Keratinocyte (primary cell): ENCODE measurements around the gene SMC2. TPM values are rescaled to one million over a fixed set of nuclear protein-coding genes. Genes with fewer than 3 reads are reported as not detected.

Experiments used
- DNase-seq: peaks from one replicate; pipeline ENCODE4 v3.0.0-alpha.2; 2011; ENCODE audit warnings: low read depth, missing footprints, low spot score
- FAIRE-seq: peaks from 2 replicates; lab custom pipeline; 2011; peaks lifted over from hg19 to GRCh38; lab: Jason Lieb, UNC
- H2AFZ ChIP-seq: 2 replicates; pipeline ENCODE4 v1.6.0; 2012; ENCODE audit warnings: low read length, control low read depth, inconsistent platforms; ENCODE audit not compliant: control insufficient read depth
- H3K27ac ChIP-seq: 2 replicates; pipeline ENCODE4 v1.5.1; 2011; ENCODE audit warnings: low read length; ENCODE audit not compliant: control insufficient read depth, insufficient read depth
- H3K27me3 ChIP-seq: 3 replicates; pipeline ENCODE4 v1.6.0; 2011; ENCODE audit warnings: low read length; ENCODE audit not compliant: control insufficient read depth, insufficient read depth; ENCODE audit errors: extremely low read depth
- H3K36me3 ChIP-seq, 2 experiments: 2 replicates in 1 of 2; 3 replicates in 1 of 2; pipeline ENCODE4 v1.5.1; 2011; ENCODE audit warnings: low read length in 2 of 2, mild to moderate bottlenecking in 1 of 2; ENCODE audit not compliant: control insufficient read depth in 2 of 2, insufficient read depth in 2 of 2; ENCODE audit errors: extremely low read depth in 1 of 2
- H3K4me1 ChIP-seq: 3 replicates; pipeline ENCODE4 v1.5.1; 2011; ENCODE audit warnings: low read length; ENCODE audit not compliant: control insufficient read depth, insufficient read depth; ENCODE audit errors: extremely low read depth
- H3K4me2 ChIP-seq: 3 replicates; pipeline ENCODE4 v1.6.0; 2011; ENCODE audit warnings: low read depth, low read length; ENCODE audit not compliant: control insufficient read depth, insufficient read depth; ENCODE audit errors: extremely low read depth
- H3K4me3 ChIP-seq, 3 experiments: fragments of 200-600 bp in 1 of 3; sonication (generic) in 1 of 3; 2 replicates in 2 of 3; 3 replicates in 1 of 3; pipeline ENCODE4 v1.5.1; 2011 to 2016; ENCODE audit warnings: low read length in 3 of 3, mild to moderate bottlenecking in 3 of 3, control low read depth in 2 of 3, inconsistent platforms in 1 of 3, low read depth in 1 of 3, mixed read lengths in 1 of 3, mixed run types in 1 of 3, moderate library complexity in 1 of 3; ENCODE audit not compliant: control insufficient read depth in 2 of 3, insufficient read depth in 2 of 3; ENCODE audit errors: extremely low read depth in 1 of 3
- H3K79me2 ChIP-seq: 2 replicates; pipeline ENCODE4 v1.6.0; 2012; ENCODE audit warnings: low read length; ENCODE audit not compliant: control insufficient read depth, insufficient read depth
- H3K9ac ChIP-seq: 3 replicates; pipeline ENCODE4 v1.6.0; 2011; ENCODE audit warnings: low read length; ENCODE audit not compliant: control insufficient read depth, insufficient read depth; ENCODE audit errors: extremely low read depth
- H3K9me1 ChIP-seq: 3 replicates; pipeline ENCODE4 v1.6.0; 2011; ENCODE audit warnings: low read length; ENCODE audit not compliant: control insufficient read depth, insufficient read depth; ENCODE audit errors: extremely low read depth
- H3K9me3 ChIP-seq: 2 replicates; pipeline ENCODE4 v1.5.1; 2012; ENCODE audit warnings: low read depth, low read length; ENCODE audit not compliant: control insufficient read depth
- H4K20me1 ChIP-seq: 3 replicates; pipeline ENCODE4 v1.6.0; 2011; ENCODE audit warnings: low read length; ENCODE audit not compliant: control insufficient read depth, insufficient read depth; ENCODE audit errors: extremely low read depth
- CTCF ChIP-seq, 3 experiments: IDR thresholded peaks in 1 of 3; conservative IDR thresholded peaks in 1 of 3; optimal IDR thresholded peaks in 1 of 3; 2 replicates in 2 of 3; 3 replicates in 1 of 3; pipeline versions ENCODE3 to v1.5.1; 2011; ENCODE audit warnings: low read length in 3 of 3, mild to moderate bottlenecking in 3 of 3, moderate library complexity in 2 of 3, control low read depth in 1 of 3, inconsistent platforms in 1 of 3; ENCODE audit not compliant: insufficient read depth in 2 of 3; ENCODE audit errors: extremely low read depth in 1 of 3
- EZH2 ChIP-seq: IDR thresholded peaks from one replicate; pipeline ENCODE4 v1.6.1; 2012; ENCODE audit warnings: inconsistent platforms, mild to moderate bottlenecking, low read length, moderate library complexity
- dilution Hi-C: fragments of 300-500 bp; cut with MboI; formaldehyde crosslinking; loops from one replicate; pipeline ENCODE4 v1.7.0; 2020; ENCODE audit warnings: low sequenced_read_pairs; ENCODE audit not compliant: extremely low pct_ligation_motif_present
- polyA plus RNA-seq, 5 experiments: library from polyadenylated mRNA; depleted of rRNA in 3 of 5; stranded (reverse) in 3 of 5; stranded (forward) in 1 of 5; unstranded in 1 of 5; fragments of >200 nt; gene quantifications; 1 replicate in 1 of 5; 2 replicates in 3 of 5; 3 replicates in 1 of 5; pipeline versions ENCODE4 v1.2.1 to v1.2.3, GENCODE V29; 2011 to 2012; ENCODE audit warnings: missing spikeins in 2 of 5, low read depth in 1 of 5, low replicate concordance in 1 of 5

SMC2 gene
- polyA plus RNA-seq, 1 donor (not counting 4 experiments of a cell fraction or from before 2014, with no cell fraction given), result 13.9 TPM

GRCh38 chr9:104177003-104177611, 83.0 kb downstream of the SMC2 start:
- TF ChIP-seq EZH2, result no peak
- TF ChIP-seq CTCF (optimal IDR thresholded peaks at IDR 0.05 in 1 of 3, IDR thresholded peaks at IDR 0.05 in 1 of 3, conservative IDR thresholded peaks at IDR 0.05 in 1 of 3; ENCODE audit: extremely low read depth in 1 of 3, insufficient read depth in 2 of 3, low read length in 3 of 3), result peak in 2 of 3 experiments; percentile 46 to 58
- peak; percentile 23 for FAIRE-seq
- dilution Hi-C loops, result no loop called here
- no peaks in the 10 kb centered on the region for H3K27me3 ChIP-seq
- no peaks in the 10 kb centered on the region for H3K36me3 ChIP-seq
- no peak overlapping the region for H3K27ac ChIP-seq
- no peak overlapping the region for H3K9ac ChIP-seq
- no peak overlapping the region for H3K4me3 ChIP-seq
- no peaks in the 10 kb centered on the region for H3K9me1 ChIP-seq
- no peak for DNase-seq
- H3K4me2 ChIP-seq, result no peak overlapping the region
- no peak overlapping the region for H2AFZ ChIP-seq
- H4K20me1 ChIP-seq, result no peaks in the 10 kb centered on the region
- no peaks in the 10 kb centered on the region for H3K79me2 ChIP-seq
- no peaks in the 10 kb centered on the region for H3K9me3 ChIP-seq
- H3K4me1 ChIP-seq, result no peaks in the 10 kb centered on the region

- H3K9me3 ChIP-seq, result no peaks in the 10 kb centered on the region
- H3K4me2 ChIP-seq, result no peak overlapping the region
- H3K27ac ChIP-seq, result no peak overlapping the region
- no peak for FAIRE-seq
- no peak for TF ChIP-seq CTCF (optimal IDR thresholded peaks at IDR 0.05 in 1 of 3, IDR thresholded peaks at IDR 0.05 in 1 of 3, conservative IDR thresholded peaks at IDR 0.05 in 1 of 3; ENCODE audit: extremely low read depth in 1 of 3, insufficient read depth in 2 of 3, low read length in 3 of 3)
- no peak for TF ChIP-seq EZH2
- no peak for DNase-seq
- H3K4me3 ChIP-seq, result no peak overlapping the region
- H3K79me2 ChIP-seq, result no peaks in the 10 kb centered on the region
- no peaks in the 10 kb centered on the region for H3K36me3 ChIP-seq
- H2AFZ ChIP-seq, result no peak overlapping the region
- no peaks in the 10 kb centered on the region for H3K9me1 ChIP-seq
- H3K27me3 ChIP-seq, result no peaks in the 10 kb centered on the region
- no peaks in the 10 kb centered on the region for H3K4me1 ChIP-seq
- dilution Hi-C loops, result no loop called here
- H3K9ac ChIP-seq, result no peak overlapping the region
- H4K20me1 ChIP-seq, result no peaks in the 10 kb centered on the region
These were observed 83.6 kb downstream of the SMC2 start for GRCh38 chr9:104177676-104178075.
